Spleen (tissue), 11 donors: Measurements from ENCODE around the gene PRDM16. TPM values are rescaled to one million over a fixed set of nuclear protein-coding genes. Genes with fewer than 3 reads are reported as not detected.

Source experiments
- DNase-seq: peaks from one replicate; pipeline ENCODE4 v3.0.0-alpha.2; 2020
- H3K27ac ChIP-seq, 8 donors: fragments of 200-600 bp; sonication (generic) in 7 of 8; 1 replicate in 4 of 8; 2 replicates in 4 of 8; pipeline versions ENCODE4 v1.5.0 to v1.8.0; 2016 to 2021; ENCODE audit warnings: inconsistent platforms in 4 of 8, mild to moderate bottlenecking in 4 of 8, moderate library complexity in 1 of 8
- H3K27me3 ChIP-seq, 7 donors: fragments of 200-600 bp; sonication (generic) in 6 of 7; replicated peaks in 1 of 7; 1 replicate in 4 of 7; 2 replicates in 3 of 7; pipeline versions ENCODE4 v1.5.0 to v1.8.0; 2016 to 2021; ENCODE audit warnings: inconsistent platforms in 3 of 7, mild to moderate bottlenecking in 1 of 7
- H3K36me3 ChIP-seq, 6 donors: fragments of 200-600 bp; sonication (generic) in 5 of 6; 1 replicate in 4 of 6; 2 replicates in 2 of 6; pipeline versions ENCODE4 v1.5.0 to v1.8.0; 2016 to 2021; ENCODE audit warnings: inconsistent platforms in 2 of 6
- H3K4me1 ChIP-seq, 6 donors: fragments of 200-600 bp; sonication (generic) in 5 of 6; 1 replicate in 3 of 6; 2 replicates in 3 of 6; pipeline versions ENCODE4 v1.5.0 to v1.8.0; 2016 to 2021; ENCODE audit warnings: inconsistent platforms in 3 of 6
- H3K4me3 ChIP-seq, 8 donors: fragments of 200-600 bp; sonication (generic) in 7 of 8; 1 replicate in 4 of 8; 2 replicates in 4 of 8; pipeline versions ENCODE4 v1.5.0 to v1.8.0; 2016 to 2021; ENCODE audit warnings: inconsistent platforms in 4 of 8, mild to moderate bottlenecking in 4 of 8, moderate library complexity in 2 of 8
- H3K9me3 ChIP-seq, 8 donors: fragments of 200-600 bp; sonication (generic) in 7 of 8; 1 replicate in 4 of 8; 2 replicates in 4 of 8; pipeline versions ENCODE4 v1.5.0 to v1.8.0; 2016 to 2021; ENCODE audit warnings: inconsistent platforms in 4 of 8
- POLR2A ChIP-seq, 3 donors: fragments of 450-650 bp; IDR thresholded peaks; one replicate each; pipeline ENCODE4 v1.5.1; 2017; ENCODE audit warnings: antibody characterized with exemption in 3 of 3, mild to moderate bottlenecking in 1 of 3
- POLR2AphosphoS5 ChIP-seq, 3 donors: sonication (generic); formaldehyde crosslinking; IDR thresholded peaks; one replicate each; pipeline ENCODE4 v1.5.1; 2017; ENCODE audit warnings: antibody characterized with exemption in 3 of 3
- WGBS, 5 donors: extraction: QIAGEN DNeasy Blood & Tissue Kit in 3 of 5; methylation state at CpG; one replicate each; pipeline versions ENCODE4 v1.1.5 to v1.1.7; 2013 to 2018; 5-methylcytosine and 5-hydroxymethylcytosine counted together
- intact Hi-C: fragments of 100-400 bp; cut with DNase I; formaldehyde crosslinking; loops from one replicate; pipeline ENCODE4 v1.15.0; 2023; ENCODE audit warnings: low total_unique reads
- polyA plus RNA-seq, 3 donors: library from polyadenylated mRNA; stranded (reverse); fragments of 200-250 nt; gene quantifications; one replicate each; pipeline ENCODE4 v1.2.1, GENCODE V29; 2013
- total RNA-seq, 7 donors: library from RNA; depleted of rRNA in 3 of 7; stranded (reverse); fragments of >200 nt in 3 of 7; fragmentation: NEBNext Ultra II Directional in 4 of 7; extraction: Animal tissue kit (Norgen Biotek cat#: 25700) in 4 of 7; gene quantifications; one replicate each; pipeline versions ENCODE4 v1.1.0 to v1.2.1, GENCODE V29; 2016 to 2021
- TF ChIP-seq, protein P1 (sequence below), 11 experiments: fragments of 200-600 bp in 7 of 11; fragments of 450-650 bp in 4 of 11; sonication (generic) in 4 of 11; IDR thresholded peaks in 8 of 11; conservative IDR thresholded peaks in 3 of 11; 1 replicate in 7 of 11; 2 replicates in 4 of 11; pipeline versions ENCODE4 v1.4.0 to v1.8.0; 2016 to 2021; ENCODE audit warnings: antibody characterized with exemption in 11 of 11, inconsistent platforms in 4 of 11, mild to moderate bottlenecking in 1 of 11
- donor health status: healthy with polysubstance abuse.
- donor health status: DM: no; HTN: no; CAD: no; lungs with moderate emphysema.
- donor health status: DM: no; HTN: no; CAD: no.
- donor health status: Bipolar disorder and iron deficiency.
- donor health status: healthy.
- donor health status: DM: no; HTN: no; CAD: no.
- donor health status: DM: yes; HTN: yes; CAD: no.

PRDM16 gene
- total and polyA plus RNA-seq, 10 donors: 0.43 to 3.2 (median 1.4) TPM

DNA sequence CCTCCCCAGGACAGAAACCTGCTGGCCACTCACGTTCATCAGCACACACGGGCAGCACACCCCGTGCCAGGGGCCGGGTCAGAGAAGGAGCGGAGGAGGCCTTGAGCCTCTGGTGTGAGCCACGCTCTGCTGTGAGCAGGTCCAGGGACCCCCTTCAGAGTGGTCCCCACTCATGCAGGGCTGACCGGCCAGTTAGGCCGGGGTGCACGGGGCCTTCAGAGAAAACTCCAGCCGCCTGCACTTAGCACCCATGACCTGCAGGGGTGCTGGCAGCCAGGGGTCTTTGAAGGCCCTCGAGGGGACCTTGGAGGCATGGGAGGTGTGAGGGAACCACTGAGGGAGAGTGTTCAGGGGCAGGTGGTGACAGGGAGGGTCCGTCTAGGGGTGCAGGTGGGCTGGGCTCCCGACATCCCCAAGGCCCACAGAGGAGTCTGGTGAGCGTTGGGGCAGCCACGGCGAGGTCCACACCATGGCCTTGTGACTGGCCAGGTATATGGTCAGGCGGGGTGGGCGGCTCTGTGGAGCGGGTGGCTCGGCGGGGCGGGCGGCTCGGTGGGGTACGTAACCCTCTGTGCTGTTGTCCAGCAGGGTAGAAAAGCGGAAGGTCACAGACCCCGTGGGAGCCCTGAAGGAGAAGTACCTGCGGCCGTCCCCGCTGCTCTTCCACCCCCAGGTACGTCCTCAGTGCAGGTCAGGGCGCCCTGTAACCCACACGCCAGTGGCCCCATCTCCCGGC, 345.1 kb downstream of the PRDM16 start:
- Histone ChIP-seq H3K36me3 (no peaks in the 10 kb centered on the region), H3K9me3 (peaks cover 0 to 20% (median 16%) of the 10 kb centered on the region in 8 donors), H3K4me3 (no peak overlapping the region), H3K27me3 (peaks cover 0 to 68% (median 0%) of the 10 kb centered on the region in 7 donors), H3K4me1 (no peaks in the 10 kb centered on the region), H3K27ac (no peak overlapping the region)
- WGBS, 5 donors: 90 to 97% (median 94%) methylated on average over 23 to 34 of the region's 34 CpGs
- TF ChIP-seq, protein P1, sequence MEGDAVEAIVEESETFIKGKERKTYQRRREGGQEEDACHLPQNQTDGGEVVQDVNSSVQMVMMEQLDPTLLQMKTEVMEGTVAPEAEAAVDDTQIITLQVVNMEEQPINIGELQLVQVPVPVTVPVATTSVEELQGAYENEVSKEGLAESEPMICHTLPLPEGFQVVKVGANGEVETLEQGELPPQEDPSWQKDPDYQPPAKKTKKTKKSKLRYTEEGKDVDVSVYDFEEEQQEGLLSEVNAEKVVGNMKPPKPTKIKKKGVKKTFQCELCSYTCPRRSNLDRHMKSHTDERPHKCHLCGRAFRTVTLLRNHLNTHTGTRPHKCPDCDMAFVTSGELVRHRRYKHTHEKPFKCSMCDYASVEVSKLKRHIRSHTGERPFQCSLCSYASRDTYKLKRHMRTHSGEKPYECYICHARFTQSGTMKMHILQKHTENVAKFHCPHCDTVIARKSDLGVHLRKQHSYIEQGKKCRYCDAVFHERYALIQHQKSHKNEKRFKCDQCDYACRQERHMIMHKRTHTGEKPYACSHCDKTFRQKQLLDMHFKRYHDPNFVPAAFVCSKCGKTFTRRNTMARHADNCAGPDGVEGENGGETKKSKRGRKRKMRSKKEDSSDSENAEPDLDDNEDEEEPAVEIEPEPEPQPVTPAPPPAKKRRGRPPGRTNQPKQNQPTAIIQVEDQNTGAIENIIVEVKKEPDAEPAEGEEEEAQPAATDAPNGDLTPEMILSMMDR (IDR thresholded peaks at IDR 0.05 in 8 of 11, conservative IDR thresholded peaks at IDR 0.05 in 3 of 11): no peak
- TF ChIP-seq POLR2AphosphoS5 (IDR thresholded peaks at IDR 0.05) (no peak), POLR2A (IDR thresholded peaks at IDR 0.05) (no peak)
- intact Hi-C loops: no loop called here
- DNase-seq: no peak

GRCh38 chr1:3415260-3416090, 346.5 kb downstream of the PRDM16 start:
- H3K27me3 ChIP-seq: peaks cover 0 to 78% (median 0%) of the 10 kb centered on the region in 7 donors
- intact Hi-C loops: no loop called here
- no peak overlapping the region for H3K4me3 ChIP-seq
- no peak overlapping the region for H3K27ac ChIP-seq
- no peak for DNase-seq
- 69 to 93% (median 80%) methylated on average over 37 to 39 of the region's 39 CpGs for WGBS, 5 donors
- H3K9me3 ChIP-seq: peaks cover 0 to 20% (median 16%) of the 10 kb centered on the region in 8 donors
- no peaks in the 10 kb centered on the region for H3K36me3 ChIP-seq
- peak in 1 of 3 donors; percentile 19 for TF ChIP-seq POLR2AphosphoS5 (IDR thresholded peaks at IDR 0.05)
- TF ChIP-seq, protein P1 (IDR thresholded peaks at IDR 0.05 in 8 of 11, conservative IDR thresholded peaks at IDR 0.05 in 3 of 11): no peak
- no peaks in the 10 kb centered on the region for H3K4me1 ChIP-seq

DNA sequence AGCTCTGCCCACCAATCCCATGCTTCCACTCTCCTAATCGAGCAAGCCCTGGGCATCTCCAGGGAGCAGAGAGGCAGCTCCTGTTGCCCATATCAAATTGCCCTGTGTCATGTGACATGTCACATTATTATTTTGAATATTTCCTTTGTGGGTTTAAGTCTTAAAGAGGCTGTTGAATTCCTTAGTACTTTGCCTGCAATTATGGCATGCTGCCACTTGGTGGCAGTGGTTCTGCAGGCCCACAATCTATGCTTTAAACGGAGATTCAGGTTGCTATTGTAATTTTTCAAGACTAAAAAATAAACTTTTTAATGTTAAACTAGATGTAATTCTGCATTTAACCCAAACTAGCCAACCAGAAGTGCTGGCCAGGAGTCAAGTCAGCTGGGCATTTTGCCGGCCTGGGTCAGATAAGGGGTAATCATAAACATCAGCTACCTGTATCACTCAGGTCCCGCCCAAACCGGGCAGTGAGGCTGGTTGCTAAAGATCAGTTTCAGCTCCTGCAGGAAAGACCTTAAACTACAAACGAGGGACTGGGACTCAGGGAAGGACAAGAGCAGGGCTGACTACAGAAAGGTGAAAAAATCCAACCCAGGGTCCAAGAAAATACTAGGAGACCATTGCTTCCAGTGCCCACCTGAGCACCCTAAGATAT, 348.2 kb downstream of the PRDM16 start:
- peaks cover 0 to 20% (median 16%) of the 10 kb centered on the region in 8 donors for H3K9me3 ChIP-seq
- TF ChIP-seq, protein P1 (IDR thresholded peaks at IDR 0.05 in 8 of 11, conservative IDR thresholded peaks at IDR 0.05 in 3 of 11): no peak
- TF ChIP-seq POLR2A (IDR thresholded peaks at IDR 0.05) (no peak), POLR2AphosphoS5 (IDR thresholded peaks at IDR 0.05) (no peak)
- H3K4me1 ChIP-seq: no peaks in the 10 kb centered on the region
- no peak overlapping the region for H3K27ac ChIP-seq
- intact Hi-C loops: no loop called here
- 88 to 94% (median 92%) methylated on average over 6 of the region's 6 CpGs for WGBS, 5 donors
- peaks cover 0 to 82% (median 0%) of the 10 kb centered on the region in 7 donors for H3K27me3 ChIP-seq
- H3K36me3 ChIP-seq: no peaks in the 10 kb centered on the region
- H3K4me3 ChIP-seq: no peak overlapping the region
- no peak for DNase-seq
